ENCODE results near the gene CLCF1. TPM values are rescaled to one million over a fixed set of nuclear protein-coding genes. Genes with fewer than 3 reads are reported as not detected.
A peak's percentile ranks its signal among the peaks of the same experiment; 100 is the strongest.

The CLCF1 gene
- total RNA-seq, 1 donor from 2014 or later: 0.27 TPM

GRCh38 chr11:67352546-67353316 lies 20.7 kb downstream of the CLCF1 start:
- ATAC-seq (ENCODE audit: poor library complexity): peak; percentile 13
- intact Hi-C loops (cut with DNase I): no loop called here
- peak; percentile 73 for DNase-seq

GRCh38 chr11:67351275-67352005 lies 22.0 kb downstream of the CLCF1 start:
- ATAC-seq (ENCODE audit: poor library complexity): no peak
- intact Hi-C loops (cut with DNase I): no loop called here
- DNase-seq: peak; percentile 68

GRCh38 chr11:67349928-67350465 lies 23.4 kb downstream of the CLCF1 start:
- no peak for ATAC-seq (ENCODE audit: poor library complexity)
- no peak for DNase-seq
- intact Hi-C loops (cut with DNase I): loop anchor here (5.0 kb wide), 1 partner anchor 32 kb away; no protein-coding TSS in a partner anchor

GRCh38 chr11:67349457-67349856 lies 23.9 kb downstream of the CLCF1 start:
- intact Hi-C loops (cut with DNase I): loop anchor here (5.0 kb wide), 1 partner anchor 33 kb away; no protein-coding TSS in a partner anchor
- ATAC-seq (ENCODE audit: poor library complexity) (no peak), DNase-seq (no peak)

- intact Hi-C loops (cut with DNase I): loop anchor here (5.0 kb wide), 1 partner anchor 33 kb away; no protein-coding TSS in a partner anchor
- ATAC-seq (ENCODE audit: poor library complexity) (no peak), DNase-seq (no peak)
Observed at GRCh38 chr11:67349036-67349435, 24.4 kb downstream of the CLCF1 start.

GRCh38 chr11:67347964-67348749 lies 25.2 kb downstream of the CLCF1 start:
- DNase-seq (no peak), ATAC-seq (ENCODE audit: poor library complexity) (no peak)
- intact Hi-C loops (cut with DNase I): loop anchor here (5.0 kb wide), 1 partner anchor 34 kb away; no protein-coding TSS in a partner anchor

GRCh38 chr11:67345920-67346819 lies 27.2 kb downstream of the CLCF1 start:
- ATAC-seq (ENCODE audit: poor library complexity) (peak; percentile 7), DNase-seq (no peak)
- intact Hi-C loops (cut with DNase I): loop anchor here (5.0 kb wide), 1 partner anchor 36 kb away; no protein-coding TSS in a partner anchor

GRCh38 chr11:67345247-67345919 lies 28.0 kb downstream of the CLCF1 start:
- intact Hi-C loops (cut with DNase I): loop anchor here (5.0 kb wide), 1 partner anchor 37 kb away; no protein-coding TSS in a partner anchor
- ATAC-seq (ENCODE audit: poor library complexity): no peak
- no peak for DNase-seq

GRCh38 chr11:67344264-67344663 lies 29.1 kb downstream of the CLCF1 start:
- ATAC-seq (ENCODE audit: poor library complexity) (no peak), DNase-seq (no peak)
- intact Hi-C loops (cut with DNase I): no loop called here

- intact Hi-C loops (cut with DNase I): no loop called here
- ATAC-seq (ENCODE audit: poor library complexity): no peak
Observed at GRCh38 chr11:67337257-67337656, 36.1 kb downstream of the CLCF1 start.

GRCh38 chr11:67332081-67332691 lies 41.2 kb downstream of the CLCF1 start:
- DNase-seq: no peak
- ATAC-seq (ENCODE audit: poor library complexity): no peak
- intact Hi-C loops (cut with DNase I): no loop called here

More at GRCh38 chr11:67337257-67337656, 36.1 kb downstream of the CLCF1 start:
- DNase-seq: no peak

- DNase-seq (no peak), ATAC-seq (ENCODE audit: poor library complexity) (no peak)
- intact Hi-C loops (cut with DNase I): no loop called here
Observed at GRCh38 chr11:67323526-67323925, 49.9 kb downstream of the CLCF1 start.

GRCh38 chr11:67322049-67322448 lies 51.3 kb downstream of the CLCF1 start:
- ATAC-seq (ENCODE audit: poor library complexity) (no peak), DNase-seq (no peak)
- intact Hi-C loops (cut with DNase I): no loop called here

GRCh38 chr11:67321313-67321871 lies 52.0 kb downstream of the CLCF1 start:
- intact Hi-C loops (cut with DNase I): no loop called here
- DNase-seq: no peak
- ATAC-seq (ENCODE audit: poor library complexity): no peak

- intact Hi-C loops (cut with DNase I): no loop called here
- DNase-seq (no peak), ATAC-seq (ENCODE audit: poor library complexity) (no peak)
Observed at GRCh38 chr11:67320691-67321090, 52.7 kb downstream of the CLCF1 start.

- ATAC-seq (ENCODE audit: poor library complexity): no peak
- intact Hi-C loops (cut with DNase I): no loop called here
- no peak for DNase-seq
Observed at GRCh38 chr11:67320011-67320410, 53.4 kb downstream of the CLCF1 start.

Data from Right ventricle myocardium superior (tissue), 1 donor.